Hepatocyte (in vitro differentiated cells): ENCODE data around the gene ALDH1L1. TPM values are rescaled to one million over a fixed set of nuclear protein-coding genes. Genes with fewer than 3 reads are reported as not detected.

Source experiments
- DNase-seq: peaks from one replicate; pipeline ENCODE4 v3.0.0-alpha.2; 2016; ENCODE audit warnings: low spot score
- H2AFZ ChIP-seq: fragments of 200-600 bp; sonication (generic); 2 replicates; pipeline ENCODE4 v1.6.0; 2016; ENCODE audit warnings: antibody characterized with exemption, mild to moderate bottlenecking
- H3K27ac ChIP-seq: fragments of 200-600 bp; sonication (generic); 2 replicates; pipeline ENCODE4 v1.5.1; 2016; ENCODE audit warnings: mild to moderate bottlenecking
- H3K27me3 ChIP-seq: fragments of 200-600 bp; sonication (generic); 2 replicates; pipeline ENCODE4 v1.6.1; 2016
- H3K36me3 ChIP-seq: fragments of 200-600 bp; sonication (generic); replicated peaks from 2 replicates; pipeline ENCODE4 v1.5.1; 2016; ENCODE audit warnings: low read depth; ENCODE audit not compliant: insufficient read depth
- H3K4me1 ChIP-seq: fragments of 200-600 bp; sonication (generic); 2 replicates; pipeline ENCODE4 v1.5.1; 2016; ENCODE audit warnings: mild to moderate bottlenecking, moderate library complexity; ENCODE audit not compliant: insufficient read depth
- H3K4me2 ChIP-seq: fragments of 200-600 bp; sonication (generic); 2 replicates; pipeline ENCODE4 v1.6.0; 2016
- H3K4me3 ChIP-seq: fragments of 200-600 bp; sonication (generic); 2 replicates; pipeline ENCODE4 v1.5.1; 2016; ENCODE audit warnings: mild to moderate bottlenecking
- H3K79me2 ChIP-seq: fragments of 200-600 bp; sonication (generic); 2 replicates; pipeline ENCODE4 v1.6.0; 2017; ENCODE audit warnings: mild to moderate bottlenecking
- H3K9me2 ChIP-seq: fragments of 200-600 bp; sonication (generic); replicated peaks from 2 replicates; pipeline ENCODE4 v1.6.0; 2017; ENCODE audit warnings: mild to moderate bottlenecking; ENCODE audit not compliant: insufficient read depth
- H3K9me3 ChIP-seq: fragments of 200-600 bp; sonication (generic); 2 replicates; pipeline ENCODE4 v1.5.1; 2016; ENCODE audit warnings: low read depth, mild to moderate bottlenecking
- H4K20me1 ChIP-seq: fragments of 200-600 bp; sonication (generic); 2 replicates; pipeline ENCODE4 v1.6.0; 2016; ENCODE audit warnings: mild to moderate bottlenecking; ENCODE audit not compliant: insufficient read depth, poor library complexity, severe bottlenecking
- EZH2 ChIP-seq: fragments of 200-600 bp; sonication (generic); IDR thresholded peaks from 2 replicates; pipeline ENCODE4 v1.6.1; 2016; ENCODE audit warnings: antibody characterized with exemption, mild to moderate bottlenecking, borderline replicate concordance
- EZH2phosphoT487 ChIP-seq: fragments of 200-600 bp; sonication (generic); IDR thresholded peaks from one replicate; pipeline ENCODE4 v1.6.1; 2018; ENCODE audit warnings: antibody characterized with exemption, mild to moderate bottlenecking, low read depth, moderate library complexity; ENCODE audit not compliant: unreplicated experiment, severe bottlenecking
- WGBS: methylation state at CpG from one replicate; pipeline ENCODE4 v1.1.6; 2016; ENCODE audit warnings: low lambda C conversion rate; ENCODE audit errors: missing lambda C conversion rate; 5-methylcytosine and 5-hydroxymethylcytosine counted together
- polyA plus RNA-seq: library from polyadenylated mRNA; unstranded; fragments of >200 nt; fragmentation: Nextera tagmentation; extraction: Ambion mirVana; gene quantifications from 2 replicates; pipeline ENCODE4 v1.2.1, GENCODE V29; 2016
- total RNA-seq: library from RNA; depleted of rRNA; stranded (reverse); fragments of >200 nt; gene quantifications from 2 replicates; pipeline ENCODE4 v1.2.3, GENCODE V29; 2014
- TF ChIP-seq, protein P1 (sequence below): fragments of 200-600 bp; sonication (generic); IDR thresholded peaks from 2 replicates; pipeline ENCODE4 v1.5.1; 2016; ENCODE audit warnings: antibody characterized with exemption, mild to moderate bottlenecking; ENCODE audit not compliant: poor library complexity

Gene ALDH1L1
- total and polyA plus RNA-seq, 2 experiments from 2014 or later = 15.9 to 22.6 TPM

- DNase-seq = no peak
Measured at GRCh38 chr3:126057936-126058335, 122.5 kb downstream of the ALDH1L1 start.

DNA sequence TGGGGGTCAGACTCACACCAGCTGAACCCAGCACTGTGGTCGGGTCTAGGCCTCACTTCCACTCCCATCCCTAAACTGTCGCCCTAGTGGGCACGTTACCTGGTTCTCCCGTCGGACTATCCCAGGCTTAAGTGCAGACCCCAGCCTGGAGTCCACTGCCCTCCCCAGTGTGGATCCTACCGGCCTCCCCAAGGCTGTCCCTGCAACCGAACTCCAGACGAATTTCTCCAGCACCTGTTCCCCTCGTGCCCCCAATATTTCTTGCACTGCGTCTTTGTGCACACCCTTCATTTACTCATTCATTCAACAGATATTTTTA, 122.9 kb downstream of the ALDH1L1 start:
- Histone ChIP-seq H3K27ac (peak overlapping the region; percentile 88), H3K9me3 (no peaks in the 10 kb centered on the region), H3K27me3 (no peaks in the 10 kb centered on the region), H3K79me2 (no peaks in the 10 kb centered on the region), H3K4me2 (no peak overlapping the region), H2AFZ (no peak overlapping the region), H3K9me2 (no peaks in the 10 kb centered on the region), H3K4me1 (peaks cover 15% of the 10 kb centered on the region), H3K4me3 (no peak overlapping the region), H4K20me1 (no peaks in the 10 kb centered on the region), H3K36me3 (no peaks in the 10 kb centered on the region)
- DNase-seq = no peak
- WGBS = 89% methylated on average over 10 of the region's 10 CpGs
- no peak for TF ChIP-seq EZH2
- TF ChIP-seq, protein P1, sequence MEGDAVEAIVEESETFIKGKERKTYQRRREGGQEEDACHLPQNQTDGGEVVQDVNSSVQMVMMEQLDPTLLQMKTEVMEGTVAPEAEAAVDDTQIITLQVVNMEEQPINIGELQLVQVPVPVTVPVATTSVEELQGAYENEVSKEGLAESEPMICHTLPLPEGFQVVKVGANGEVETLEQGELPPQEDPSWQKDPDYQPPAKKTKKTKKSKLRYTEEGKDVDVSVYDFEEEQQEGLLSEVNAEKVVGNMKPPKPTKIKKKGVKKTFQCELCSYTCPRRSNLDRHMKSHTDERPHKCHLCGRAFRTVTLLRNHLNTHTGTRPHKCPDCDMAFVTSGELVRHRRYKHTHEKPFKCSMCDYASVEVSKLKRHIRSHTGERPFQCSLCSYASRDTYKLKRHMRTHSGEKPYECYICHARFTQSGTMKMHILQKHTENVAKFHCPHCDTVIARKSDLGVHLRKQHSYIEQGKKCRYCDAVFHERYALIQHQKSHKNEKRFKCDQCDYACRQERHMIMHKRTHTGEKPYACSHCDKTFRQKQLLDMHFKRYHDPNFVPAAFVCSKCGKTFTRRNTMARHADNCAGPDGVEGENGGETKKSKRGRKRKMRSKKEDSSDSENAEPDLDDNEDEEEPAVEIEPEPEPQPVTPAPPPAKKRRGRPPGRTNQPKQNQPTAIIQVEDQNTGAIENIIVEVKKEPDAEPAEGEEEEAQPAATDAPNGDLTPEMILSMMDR = no peak
- TF ChIP-seq EZH2phosphoT487 = no peak

More at GRCh38 chr3:126057936-126058335, 122.5 kb downstream of the ALDH1L1 start:
- no peaks in the 10 kb centered on the region for H3K9me3 ChIP-seq
- no peak overlapping the region for H2AFZ ChIP-seq
- WGBS = 96% methylated on average over 13 of the region's 13 CpGs
- no peak overlapping the region for H3K4me3 ChIP-seq
- no peaks in the 10 kb centered on the region for H3K79me2 ChIP-seq
- no peak for TF ChIP-seq EZH2phosphoT487
- TF ChIP-seq, protein P1 = no peak
- no peak for TF ChIP-seq EZH2
- H3K9me2 ChIP-seq = no peaks in the 10 kb centered on the region
- H3K36me3 ChIP-seq = no peaks in the 10 kb centered on the region
- H3K27ac ChIP-seq = no peak overlapping the region
- peaks cover 15% of the 10 kb centered on the region for H3K4me1 ChIP-seq
- no peaks in the 10 kb centered on the region for H3K27me3 ChIP-seq
- no peak overlapping the region for H3K4me2 ChIP-seq
- H4K20me1 ChIP-seq = no peaks in the 10 kb centered on the region

- WGBS = 83% methylated on average over 14 of the region's 14 CpGs
- no peak overlapping the region for H3K4me3 ChIP-seq
- TF ChIP-seq, protein P1 = no peak
- TF ChIP-seq EZH2 (no peak), EZH2phosphoT487 (no peak)
- H2AFZ ChIP-seq = no peak overlapping the region
- no peak overlapping the region for H3K4me2 ChIP-seq
- peak; percentile 70 for DNase-seq
- no peaks in the 10 kb centered on the region for H3K9me3 ChIP-seq
- H3K9me2 ChIP-seq = no peaks in the 10 kb centered on the region
- no peaks in the 10 kb centered on the region for H4K20me1 ChIP-seq
- H3K79me2 ChIP-seq = no peaks in the 10 kb centered on the region
- H3K27me3 ChIP-seq = no peaks in the 10 kb centered on the region
- H3K4me1 ChIP-seq = peaks cover 15% of the 10 kb centered on the region
- no peaks in the 10 kb centered on the region for H3K36me3 ChIP-seq
- peak overlapping the region; percentile 88 for H3K27ac ChIP-seq
Measured at GRCh38 chr3:126056681-126057500, 123.5 kb downstream of the ALDH1L1 start.
